ENCODE measurements around the gene FEN1.

DNA sequence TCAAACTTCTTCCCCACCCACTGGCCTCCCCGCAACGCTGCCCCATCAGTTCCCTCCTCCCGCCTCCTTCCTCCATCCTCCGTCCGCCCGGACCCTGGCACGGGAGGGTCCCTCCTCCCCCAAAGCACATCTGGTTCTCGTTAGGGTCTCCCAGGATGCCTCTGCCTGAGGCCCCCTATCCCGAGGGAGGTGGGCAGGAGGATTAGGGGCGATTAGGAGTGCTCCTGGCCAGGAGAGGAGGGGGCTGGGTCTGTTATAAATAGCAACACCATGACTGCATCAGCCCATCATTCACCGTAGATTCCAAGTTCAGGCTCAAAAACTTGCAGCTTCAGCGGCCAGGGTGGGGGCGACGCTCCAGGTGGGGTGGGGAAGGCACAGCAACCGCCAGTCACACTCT is 29.9 kb upstream of the FEN1 start:
- no peak for TF ChIP-seq RAD21 (IDR thresholded peaks at IDR 0.05; ENCODE audit: low read length)
- TF ChIP-seq, protein P1, sequence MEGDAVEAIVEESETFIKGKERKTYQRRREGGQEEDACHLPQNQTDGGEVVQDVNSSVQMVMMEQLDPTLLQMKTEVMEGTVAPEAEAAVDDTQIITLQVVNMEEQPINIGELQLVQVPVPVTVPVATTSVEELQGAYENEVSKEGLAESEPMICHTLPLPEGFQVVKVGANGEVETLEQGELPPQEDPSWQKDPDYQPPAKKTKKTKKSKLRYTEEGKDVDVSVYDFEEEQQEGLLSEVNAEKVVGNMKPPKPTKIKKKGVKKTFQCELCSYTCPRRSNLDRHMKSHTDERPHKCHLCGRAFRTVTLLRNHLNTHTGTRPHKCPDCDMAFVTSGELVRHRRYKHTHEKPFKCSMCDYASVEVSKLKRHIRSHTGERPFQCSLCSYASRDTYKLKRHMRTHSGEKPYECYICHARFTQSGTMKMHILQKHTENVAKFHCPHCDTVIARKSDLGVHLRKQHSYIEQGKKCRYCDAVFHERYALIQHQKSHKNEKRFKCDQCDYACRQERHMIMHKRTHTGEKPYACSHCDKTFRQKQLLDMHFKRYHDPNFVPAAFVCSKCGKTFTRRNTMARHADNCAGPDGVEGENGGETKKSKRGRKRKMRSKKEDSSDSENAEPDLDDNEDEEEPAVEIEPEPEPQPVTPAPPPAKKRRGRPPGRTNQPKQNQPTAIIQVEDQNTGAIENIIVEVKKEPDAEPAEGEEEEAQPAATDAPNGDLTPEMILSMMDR (IDR thresholded peaks at IDR 0.05): no peak
- TF ChIP-seq POLR2AphosphoS5 (IDR thresholded peaks at IDR 0.05; ENCODE audit: low read depth, low read length): no peak
- TF ChIP-seq GABPA (IDR thresholded peaks at IDR 0.05; ENCODE audit: low read depth): no peak
